Suprapubic skin (tissue), 3 donors: ENCODE measurements around the gene TFB2M.

ENCODE experiments used
- CTCF ChIP-seq, 2 donors: fragments of 200-600 bp in 1 of 2; fragments of 450-650 bp in 1 of 2; sonication (generic) in 1 of 2; IDR thresholded peaks; one replicate each; pipeline ENCODE4 v1.5.1; 2016 to 2019; ENCODE audit warnings: antibody characterized with exemption in 2 of 2, mild to moderate bottlenecking in 1 of 2, moderate library complexity in 1 of 2
- EP300 ChIP-seq: sonication (generic); formaldehyde crosslinking; IDR thresholded peaks from one replicate; pipeline ENCODE4 v1.6.1; 2017; ENCODE audit warnings: antibody characterized with exemption

DNA sequence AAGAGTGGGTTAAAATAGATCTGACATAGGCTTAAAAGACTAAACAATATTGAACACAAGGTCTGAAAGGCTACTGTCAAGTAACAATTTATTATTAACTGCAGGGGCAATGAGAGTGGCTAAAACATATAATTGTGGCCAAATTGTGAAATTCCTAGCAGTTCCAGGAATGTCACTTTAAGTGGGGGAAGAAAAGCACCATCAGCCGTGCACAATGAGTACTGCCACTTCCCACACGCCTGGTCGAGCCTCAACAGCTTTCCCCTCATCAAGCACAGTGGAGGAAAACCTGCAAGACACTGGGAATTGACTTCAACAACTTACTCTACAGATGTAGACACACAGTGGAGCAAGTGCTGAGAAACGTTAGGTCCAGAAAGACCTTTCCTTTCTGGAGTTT lies 16.4 kb downstream of the TFB2M start:
- no peak for TF ChIP-seq CTCF (IDR thresholded peaks at IDR 0.05)
- TF ChIP-seq EP300, result no peak
